Gastroesophageal sphincter (tissue), 3 donors: Measurements from ENCODE around the gene SERGEF.

Experiments
- CTCF ChIP-seq, 4 experiments: fragments of 200-600 bp in 2 of 4; fragments of 450-650 bp in 2 of 4; sonication (generic) in 1 of 4; IDR thresholded peaks; one replicate each; pipeline ENCODE4 v1.5.1; 2017 to 2019; ENCODE audit warnings: antibody characterized with exemption in 4 of 4, mild to moderate bottlenecking in 2 of 4, moderate library complexity in 2 of 4
- POLR2A ChIP-seq, 2 donors: fragments of 450-650 bp; IDR thresholded peaks; one replicate each; pipeline ENCODE4 v1.6.1; 2017; ENCODE audit warnings: antibody characterized with exemption in 2 of 2, mild to moderate bottlenecking in 2 of 2, moderate library complexity in 1 of 2
- POLR2AphosphoS5 ChIP-seq: sonication (generic); formaldehyde crosslinking; IDR thresholded peaks from one replicate; pipeline ENCODE4 v1.6.1; 2017; ENCODE audit warnings: antibody characterized with exemption

GRCh38 chr11:17748044-17748443 is 264.8 kb downstream of the SERGEF start:
- TF ChIP-seq POLR2AphosphoS5 (no peak), CTCF (IDR thresholded peaks at IDR 0.05) (no peak), POLR2A (IDR thresholded peaks at IDR 0.05) (no peak)
